H9 (cell line): ENCODE results near the gene GTF2H4. TPM values are rescaled to one million over a fixed set of nuclear protein-coding genes. Genes with fewer than 3 reads are reported as not detected.

ENCODE experiments used
- DNase-seq: peaks from one replicate; pipeline ENCODE4 v3.0.0-alpha.2; 2017
- H2AFZ ChIP-seq: one replicate; pipeline ENCODE4 v1.6.1; 2013; ENCODE audit warnings: mild to moderate bottlenecking, low read length, control low read depth, moderate library complexity
- H2AK5ac ChIP-seq: 2 replicates; pipeline ENCODE4 v1.6.1; 2013; ENCODE audit warnings: low read length, control low read depth, mixed read lengths; ENCODE audit not compliant: insufficient read length
- H2BK120ac ChIP-seq: one replicate; pipeline ENCODE4 v1.6.1; 2013; ENCODE audit warnings: low read depth, mild to moderate bottlenecking, low read length, control low read depth, inconsistent platforms; ENCODE audit not compliant: poor library complexity, severe bottlenecking
- H2BK12ac ChIP-seq: 2 replicates; pipeline ENCODE4 v1.6.1; 2013; ENCODE audit warnings: low read length, control low read depth, mixed read lengths, low read depth; ENCODE audit not compliant: insufficient read length
- H2BK15ac ChIP-seq: 2 replicates; pipeline ENCODE4 v1.6.1; 2013; ENCODE audit warnings: low read depth, low read length, control low read depth
- H2BK20ac ChIP-seq: one replicate; pipeline ENCODE4 v1.6.1; 2013; ENCODE audit warnings: low read depth, mild to moderate bottlenecking, low read length, control low read depth, inconsistent platforms; ENCODE audit not compliant: poor library complexity, severe bottlenecking
- H2BK5ac ChIP-seq: 2 replicates; pipeline ENCODE4 v1.6.1; 2013; ENCODE audit warnings: low read length, control low read depth, mixed read lengths; ENCODE audit not compliant: insufficient read length
- H3K14ac ChIP-seq: 2 replicates; pipeline ENCODE4 v1.6.1; 2013; ENCODE audit warnings: low read length, control low read depth; ENCODE audit not compliant: insufficient read depth
- H3K18ac ChIP-seq: 2 replicates; pipeline ENCODE4 v1.6.1; 2013; ENCODE audit warnings: low read depth, mild to moderate bottlenecking, mixed read lengths, low read length, control low read depth; ENCODE audit not compliant: insufficient read length
- H3K23ac ChIP-seq: 2 replicates; pipeline ENCODE4 v1.6.1; 2013; ENCODE audit warnings: low read length, control low read depth, mixed read lengths, low read depth; ENCODE audit not compliant: insufficient read length
- H3K23me2 ChIP-seq: 2 replicates; pipeline ENCODE4 v1.6.1; 2013; ENCODE audit warnings: low read depth, mild to moderate bottlenecking, mixed read lengths, low read length, control low read depth; ENCODE audit not compliant: insufficient read length, poor library complexity, severe bottlenecking
- H3K27ac ChIP-seq: 2 replicates; pipeline ENCODE4 v1.5.1; 2013; ENCODE audit warnings: low read length, control low read depth, mixed read lengths, low read depth; ENCODE audit not compliant: insufficient read length
- H3K27me3 ChIP-seq: 2 replicates; pipeline ENCODE4 v1.6.1; 2013; ENCODE audit warnings: low read length, control low read depth, inconsistent platforms; ENCODE audit not compliant: insufficient read depth
- H3K4ac ChIP-seq: 2 replicates; pipeline ENCODE4 v1.6.1; 2013; ENCODE audit warnings: low read depth, mild to moderate bottlenecking, control low read depth, inconsistent platforms, low read length, moderate library complexity
- H3K4me1 ChIP-seq: 2 replicates; pipeline ENCODE4 v1.6.1; 2013; ENCODE audit warnings: low read length, control low read depth, inconsistent platforms; ENCODE audit not compliant: insufficient read depth
- H3K4me2 ChIP-seq: 2 replicates; pipeline ENCODE4 v1.6.1; 2013; ENCODE audit warnings: low read length, control low read depth, mixed read lengths; ENCODE audit not compliant: insufficient read length, insufficient read depth
- H3K56ac ChIP-seq: 2 replicates; pipeline ENCODE4 v1.6.1; 2013; ENCODE audit warnings: low read depth, mild to moderate bottlenecking, mixed read lengths, low read length, control low read depth; ENCODE audit not compliant: insufficient read length
- H3K79me1 ChIP-seq: 2 replicates; pipeline ENCODE4 v1.6.1; 2013; ENCODE audit warnings: low read depth, mild to moderate bottlenecking, moderate library complexity, low read length, control low read depth, inconsistent platforms; ENCODE audit not compliant: insufficient read depth, poor library complexity, severe bottlenecking
- H3K79me2 ChIP-seq: 2 replicates; pipeline ENCODE4 v1.6.1; 2013; ENCODE audit warnings: low read length, control low read depth, inconsistent platforms; ENCODE audit not compliant: insufficient read depth
- H3K9ac ChIP-seq: 2 replicates; pipeline ENCODE4 v1.6.1; 2013; ENCODE audit warnings: low read length, control low read depth, mixed read lengths; ENCODE audit not compliant: insufficient read length; ENCODE audit errors: extremely low read depth
- H3K9me3 ChIP-seq: one replicate; pipeline ENCODE4 v1.6.1; 2013; ENCODE audit warnings: low read depth, low read length, inconsistent platforms; ENCODE audit not compliant: control insufficient read depth
- H3T11ph ChIP-seq: one replicate; pipeline ENCODE4 v1.6.1; 2013; ENCODE audit warnings: mild to moderate bottlenecking, low read length, control low read depth, inconsistent platforms
- H4K20me1 ChIP-seq: one replicate; pipeline ENCODE4 v1.6.1; 2013; ENCODE audit not compliant: control insufficient read depth, insufficient read length, insufficient read depth
- H4K5ac ChIP-seq: 2 replicates; pipeline ENCODE4 v1.6.1; 2013; ENCODE audit warnings: low read depth, mild to moderate bottlenecking, mixed read lengths, low read length, control low read depth; ENCODE audit not compliant: insufficient read length
- H4K8ac ChIP-seq: replicated peaks from 2 replicates; pipeline ENCODE4 v1.6.1; 2013; ENCODE audit warnings: low read length, control low read depth, mixed read lengths, low read depth; ENCODE audit not compliant: insufficient read length
- H4K91ac ChIP-seq: 2 replicates; pipeline ENCODE4 v1.6.1; 2013; ENCODE audit warnings: low read depth, mild to moderate bottlenecking, moderate library complexity, mixed read lengths, low read length, control low read depth; ENCODE audit not compliant: insufficient read length
- H3K27ac Mint-ChIP-seq, 3 experiments: 2 replicates in 2 of 3; 3 replicates in 1 of 3; pipeline ENCODE4 v1.8.0; 2020 to 2021; ENCODE audit warnings: mixed read lengths in 3 of 3, mild to moderate bottlenecking in 1 of 3, moderate library complexity in 1 of 3
- H3K27me3 Mint-ChIP-seq: 2 replicates; pipeline ENCODE4 v1.8.0; 2021; ENCODE audit warnings: low read depth, mild to moderate bottlenecking, moderate library complexity, mixed read lengths
- H3K36me3 Mint-ChIP-seq, 3 experiments: 2 replicates in 2 of 3; 3 replicates in 1 of 3; pipeline ENCODE4 v1.8.0; 2020 to 2021; ENCODE audit warnings: low read depth in 3 of 3, mixed read lengths in 3 of 3; ENCODE audit not compliant: insufficient read depth in 1 of 3
- H3K4me1 Mint-ChIP-seq, 2 experiments: 2 replicates each; pipeline ENCODE4 v1.8.0; 2020; ENCODE audit warnings: mixed read lengths in 2 of 2
- H3K4me3 Mint-ChIP-seq, 2 experiments: 2 replicates in 1 of 2; 3 replicates in 1 of 2; pipeline ENCODE4 v1.8.0; 2020 to 2021; ENCODE audit warnings: mild to moderate bottlenecking in 2 of 2, mixed read lengths in 2 of 2, moderate library complexity in 1 of 2
- H3K9me3 Mint-ChIP-seq, 2 experiments: 2 replicates in 1 of 2; 3 replicates in 1 of 2; pipeline ENCODE4 v1.8.0; 2020; ENCODE audit warnings: mild to moderate bottlenecking in 2 of 2, mixed read lengths in 2 of 2, moderate library complexity in 1 of 2
- CTCF ChIP-seq: fragments of 200-600 bp; sonication (generic); conservative IDR thresholded peaks from 3 replicates; pipeline ENCODE4 v1.8.0; 2021; ENCODE audit warnings: antibody characterized with exemption, mild to moderate bottlenecking
- WGBS: extraction: QIAGEN DNeasy Blood & Tissue Kit; methylation state at CpG from one replicate; pipeline ENCODE4 v1.1.7; 2013; ENCODE audit warnings: missing lambda C conversion rate, low lambda C conversion rate, mixed read lengths; ENCODE audit not compliant: insufficient read length; ENCODE audit errors: extremely low coverage; 5-methylcytosine and 5-hydroxymethylcytosine counted together
- total RNA-seq: library from RNA; stranded (reverse); gene quantifications from 2 replicates; pipeline ENCODE4 v1.2.1, GENCODE V29; 2021

Gene GTF2H4
- total RNA-seq, 1 experiment from 2014 or later = 60.8 TPM

DNA sequence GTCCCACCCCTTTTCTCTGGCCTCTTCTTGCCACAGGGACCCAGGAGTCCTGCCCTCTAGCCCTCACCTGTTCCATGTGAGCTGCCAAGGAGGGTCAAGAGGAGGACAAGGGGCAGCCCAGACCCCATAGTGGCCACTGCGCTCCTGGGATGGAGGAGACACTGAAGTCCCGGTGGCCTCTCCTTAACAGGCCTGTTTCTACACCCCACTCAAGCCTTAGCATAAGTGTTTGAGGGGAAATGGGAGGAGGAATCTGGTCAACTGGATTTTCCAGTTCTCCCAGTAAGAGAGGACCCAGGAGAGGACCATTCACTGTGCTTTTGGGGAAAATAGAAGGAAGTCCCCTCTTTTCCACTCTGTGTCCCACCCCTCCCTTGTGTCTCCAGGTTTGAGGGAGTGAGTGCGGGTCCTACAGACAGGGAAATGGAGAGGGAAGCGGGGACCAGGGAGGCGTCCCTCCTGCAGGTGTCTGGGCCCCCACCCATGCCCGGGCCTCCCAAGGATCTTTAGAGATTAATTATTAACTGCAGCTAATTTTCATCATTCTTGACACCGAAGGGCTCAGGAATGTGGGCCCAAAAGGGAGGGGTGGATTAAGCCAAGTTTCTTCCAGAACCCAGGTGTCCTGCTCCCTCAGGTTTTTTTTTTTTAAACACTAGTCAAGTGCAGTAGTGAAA, 24.1 kb downstream of the GTF2H4 start, which contains the start of gene SFTA2:
Gene SFTA2, minus strand, starts transcription at position 202 of the 677 bp plus-strand sequence. Its CDS starts 74 bp downstream, at position 128.
- H2BK20ac ChIP-seq = no peak within 1 kb of the TSS
- peaks cover 7 to 19% of the 10 kb centered on the region in 2 experiments for H3K4me1 Mint-ChIP-seq
- H3K27ac Mint-ChIP-seq = peak within 1 kb of the TSS in 2 of 3 experiments; percentile 39 to 52; a peak in 2 of 7 replicates
- H2AK5ac ChIP-seq = no peak within 1 kb of the TSS
- no peak within 1 kb of the TSS for H3K23ac ChIP-seq
- no peak within 1 kb of the TSS for H2BK120ac ChIP-seq
- peaks cover 13 to 14% of the 10 kb centered on the region in 2 experiments; a peak in 4 of 5 replicates for H3K9me3 Mint-ChIP-seq
- no peak within 1 kb of the TSS for H2AFZ ChIP-seq
- no peak within 1 kb of the TSS for H3K14ac ChIP-seq
- no peak within 1 kb of the TSS for H3K4me3 Mint-ChIP-seq
- H2BK15ac ChIP-seq = no peak within 1 kb of the TSS
- H4K5ac ChIP-seq = no peak within 1 kb of the TSS
- H3K27me3 ChIP-seq = no peaks in the 10 kb centered on the region; the same call in 1 of the 2 replicates
- no peak for TF ChIP-seq CTCF
- no peak within 1 kb of the TSS for H3T11ph ChIP-seq
- H3K27ac ChIP-seq = no peak within 1 kb of the TSS
- H4K20me1 ChIP-seq = no peaks in the 10 kb centered on the region
- H3K4ac ChIP-seq = no peak within 1 kb of the TSS
- H3K9me3 ChIP-seq = no peaks in the 10 kb centered on the region
- no peak for DNase-seq
- H4K91ac ChIP-seq = no peak within 1 kb of the TSS
- H2BK12ac ChIP-seq = no peak within 1 kb of the TSS
- H3K56ac ChIP-seq = no peak within 1 kb of the TSS
- peak within 1 kb of the TSS; percentile 27 for H3K18ac ChIP-seq
- no peaks in the 10 kb centered on the region for H3K23me2 ChIP-seq
- no CpG with 5 or more reads among the region's 7 CpGs for WGBS
- no peak within 1 kb of the TSS for H2BK5ac ChIP-seq
- H3K27me3 Mint-ChIP-seq = peaks cover 2% of the 10 kb centered on the region; the same call in 1 of the 2 replicates
- H3K79me1 ChIP-seq = no peaks in the 10 kb centered on the region
- H3K4me1 ChIP-seq = peaks cover 2% of the 10 kb centered on the region; the same call in 1 of the 2 replicates
- no peak within 1 kb of the TSS for H3K4me2 ChIP-seq
- H4K8ac ChIP-seq = no peak within 1 kb of the TSS
- no peaks in the 10 kb centered on the region for H3K79me2 ChIP-seq
- peaks cover 17 to 21% (median 21%) of the 10 kb centered on the region in 3 experiments; a peak in 6 of 7 replicates for H3K36me3 Mint-ChIP-seq
- H3K9ac ChIP-seq = no peak within 1 kb of the TSS
